ENCODE measurements around the gene IFT81.

IFT81 gene

GRCh38 chr12:110256780-110257431 is 132.7 kb downstream of the IFT81 start:
- DNase-seq (ENCODE audit: extremely low read depth, low read depth), result no peak
- no peak for TF ChIP-seq CTCF (IDR thresholded peaks at IDR 0.05; ENCODE audit: low read depth, low read length)

GRCh38 chr12:110258466-110258865 is 134.3 kb downstream of the IFT81 start:
- DNase-seq (ENCODE audit: extremely low read depth, low read depth), result no peak
- no peak for TF ChIP-seq CTCF (IDR thresholded peaks at IDR 0.05; ENCODE audit: low read depth, low read length)

- TF ChIP-seq CTCF (IDR thresholded peaks at IDR 0.05; ENCODE audit: low read depth, low read length), result no peak
- no peak for DNase-seq (ENCODE audit: extremely low read depth, low read depth)
Observed at GRCh38 chr12:110262442-110263388, 138.6 kb downstream of the IFT81 start.

DNA sequence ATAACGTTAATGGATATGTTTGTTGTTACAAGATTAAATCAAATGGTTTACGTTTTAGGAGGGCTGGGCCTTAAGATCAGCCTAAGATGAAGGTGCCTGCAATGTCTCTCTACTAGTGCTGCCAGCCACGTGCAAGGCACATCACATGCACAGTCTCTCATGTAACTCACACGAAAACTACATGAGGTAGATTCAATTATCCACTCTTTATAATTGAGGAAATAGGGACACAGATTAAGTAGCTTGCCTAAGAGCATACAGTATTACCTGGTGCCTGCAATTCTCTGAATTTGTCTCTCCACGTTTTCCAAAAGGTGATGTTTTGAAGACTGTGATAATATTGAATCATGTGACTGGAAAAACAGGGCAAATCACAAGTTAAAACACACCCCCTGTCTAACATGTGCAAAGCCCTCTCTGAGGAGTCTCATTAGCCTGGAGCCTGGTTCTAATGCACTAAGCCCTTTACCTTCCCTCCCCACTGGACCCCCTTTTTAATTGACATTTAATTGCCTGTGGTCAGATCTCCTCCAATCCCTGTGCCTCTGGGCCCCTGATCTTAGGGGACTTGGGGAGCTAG is 142.3 kb downstream of the IFT81 start:
- no peak for TF ChIP-seq CTCF (IDR thresholded peaks at IDR 0.05; ENCODE audit: low read depth, low read length)

GRCh38 chr12:110266980-110267620 is 142.9 kb downstream of the IFT81 start:
- TF ChIP-seq CTCF (IDR thresholded peaks at IDR 0.05; ENCODE audit: low read depth, low read length), result no peak
- DNase-seq (ENCODE audit: extremely low read depth, low read depth), result peak; percentile 67

More for the DNA sequence above, 142.3 kb downstream of the IFT81 start:
- DNase-seq (ENCODE audit: extremely low read depth, low read depth), result no peak
